ENCODE results near the gene PES1.
"Not testable (repeated sequence)": the region's sequence is repeated elsewhere in the genome, so short reads cannot be mapped to it uniquely, and the experiment has no call there.

PES1 gene

GRCh38 chr22:30551813-30552212 lies 39.9 kb downstream of the PES1 start:
- not testable (repeated sequence) for DNase-seq

GRCh38 chr22:30547188-30547587 lies 44.5 kb downstream of the PES1 start:
- no peak for DNase-seq

- no peak for DNase-seq
Measured at GRCh38 chr22:30546616-30547015, 45.1 kb downstream of the PES1 start, which contains the start of gene SEC14L6. TSS of gene SEC14L6 (minus strand) at chr22:30546741. CDS start at chr22:30546682, 59 bp downstream.

DNA sequence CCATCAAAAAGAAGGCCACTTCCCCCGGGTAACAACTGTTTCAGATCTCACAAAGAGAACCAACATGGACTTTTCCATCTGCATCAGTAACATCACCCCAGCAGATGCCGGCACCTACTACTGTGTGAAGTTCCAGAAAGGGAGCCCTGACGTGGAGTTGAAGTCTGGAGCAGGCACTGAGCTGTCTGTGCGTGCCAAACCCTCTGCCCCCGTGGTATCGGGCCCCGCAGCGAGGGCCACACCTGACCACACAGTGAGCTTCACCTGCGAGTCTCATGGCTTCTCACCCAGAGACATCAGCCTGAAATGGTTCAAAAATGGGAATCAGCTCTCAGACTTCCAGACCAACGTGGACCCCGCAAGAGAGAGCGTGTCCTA lies 48.9 kb downstream of the PES1 start:
- DNase-seq = no peak

GRCh38 chr22:30541961-30542810 lies 49.5 kb downstream of the PES1 start:
- peak; percentile 28 for DNase-seq

GRCh38 chr22:30541511-30541910 lies 50.2 kb downstream of the PES1 start:
- not testable (repeated sequence) for DNase-seq

- no peak for DNase-seq
Measured at GRCh38 chr22:30539368-30539767, 52.3 kb downstream of the PES1 start.

DNA sequence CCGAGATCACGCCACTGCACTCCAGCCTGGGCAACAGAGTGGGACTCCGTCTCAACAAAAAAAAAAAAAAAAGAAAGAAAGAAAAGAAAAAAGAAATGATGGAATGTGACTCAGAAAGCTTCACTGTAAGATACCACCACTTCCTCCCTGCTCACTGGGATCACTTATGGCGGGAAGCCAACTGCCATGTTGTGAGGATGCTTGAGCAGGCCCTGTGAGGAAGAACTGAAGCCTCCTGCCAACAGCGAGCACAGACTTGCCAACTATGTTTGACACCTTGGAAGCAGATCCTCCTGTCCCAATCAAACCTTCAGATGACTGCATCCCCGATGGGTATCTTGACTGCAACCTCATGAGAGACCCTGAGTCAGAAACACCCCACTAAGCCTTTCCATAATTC lies 53.4 kb downstream of the PES1 start:
- DNase-seq = no peak

- no peak for DNase-seq
Measured at GRCh38 chr22:30537083-30537731, 54.5 kb downstream of the PES1 start.

GRCh38 chr22:30535182-30535581 lies 56.5 kb downstream of the PES1 start:
- no peak for DNase-seq

GRCh38 chr22:30531651-30532608 lies 59.8 kb downstream of the PES1 start:
- no peak for DNase-seq

DNA sequence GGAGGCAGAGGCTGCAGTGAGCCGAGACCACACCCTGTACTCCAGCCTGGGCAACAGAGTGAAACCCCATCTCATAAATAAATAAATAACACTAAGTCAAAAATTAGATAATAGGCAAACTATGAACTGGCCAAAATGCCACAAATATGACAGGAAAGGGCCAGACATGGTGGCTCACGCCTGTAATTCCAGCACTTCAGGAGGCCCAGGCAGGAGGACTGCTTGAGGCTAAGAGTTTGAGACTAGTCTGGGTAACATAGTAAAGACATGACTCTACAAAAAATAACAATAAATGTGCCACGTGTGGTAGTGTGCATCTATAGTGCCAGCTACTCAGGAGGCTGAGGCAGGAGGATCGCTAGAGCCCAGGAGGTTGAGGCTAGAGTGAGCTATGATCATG lies 65.1 kb downstream of the PES1 start:
- DNase-seq = no peak

All from DMS53 (cell line).